ENCODE data around the gene SUN3.
"Not testable (repeated sequence)": the region's sequence is repeated elsewhere in the genome, so short reads cannot be mapped to it uniquely, and the experiment has no call there.

The SUN3 gene

DNA sequence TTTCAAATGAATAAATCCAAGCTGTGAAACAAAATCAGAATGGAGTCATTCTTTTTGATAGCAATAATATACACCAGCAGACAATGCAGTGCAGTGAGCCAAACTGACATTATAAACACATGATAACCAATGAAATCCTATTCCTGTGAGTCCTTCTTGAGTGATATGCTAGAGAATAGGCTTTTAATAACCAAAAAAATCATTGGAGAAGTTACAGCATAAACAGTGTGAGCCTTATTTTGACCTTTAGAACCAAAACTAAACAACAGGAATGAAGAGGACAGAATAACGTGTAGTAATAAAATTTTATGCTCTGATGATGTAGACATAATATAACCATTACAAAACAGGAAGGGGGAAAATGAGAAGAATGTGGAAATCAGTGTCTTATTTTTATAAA, 58.1 kb downstream of the SUN3 start:
- DNase-seq, result no peak

DNA sequence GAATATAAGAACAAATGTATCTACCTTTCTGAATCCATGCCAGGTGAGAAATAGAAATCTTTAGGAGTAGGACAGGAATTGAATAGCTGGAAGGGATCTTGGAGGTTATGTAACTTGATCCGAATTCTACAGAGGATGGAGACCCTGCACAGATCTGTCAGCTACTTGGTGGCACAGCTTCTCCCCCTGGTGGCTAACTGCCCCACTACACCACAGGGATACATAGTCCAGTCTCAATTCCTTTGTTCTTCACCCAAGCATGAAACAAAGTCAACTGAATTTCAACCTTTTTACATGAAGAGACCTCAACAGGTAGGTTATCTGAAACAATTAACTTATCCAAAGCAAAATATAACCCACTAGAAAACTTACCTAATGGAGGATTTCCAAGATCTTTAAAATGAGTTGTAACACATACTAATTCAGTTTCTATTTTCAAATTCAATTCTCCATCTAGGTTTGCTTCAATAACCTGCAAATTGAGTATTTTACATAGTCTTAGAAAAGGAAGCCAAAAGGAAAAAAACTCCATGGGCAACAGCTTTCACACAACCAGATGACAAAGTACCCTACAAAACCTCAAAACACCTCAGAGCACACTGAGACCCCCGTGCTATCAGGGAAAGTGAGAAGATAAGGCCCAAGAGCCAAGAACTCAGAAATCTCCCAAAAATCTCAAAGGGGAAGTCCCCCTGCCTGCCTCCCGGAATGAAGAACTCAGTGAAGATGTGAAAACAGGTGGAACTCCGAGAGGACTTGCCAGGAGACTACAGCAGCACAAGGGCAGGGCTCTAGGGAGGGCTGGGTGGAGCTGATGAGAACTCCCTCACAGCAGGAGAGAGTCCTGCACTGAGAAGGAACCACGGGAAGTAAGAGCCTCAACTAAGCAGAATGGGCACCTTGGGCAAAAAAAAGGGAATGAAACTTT, 59.8 kb downstream of the SUN3 start:
- DNase-seq, result peak; percentile 64

DNA sequence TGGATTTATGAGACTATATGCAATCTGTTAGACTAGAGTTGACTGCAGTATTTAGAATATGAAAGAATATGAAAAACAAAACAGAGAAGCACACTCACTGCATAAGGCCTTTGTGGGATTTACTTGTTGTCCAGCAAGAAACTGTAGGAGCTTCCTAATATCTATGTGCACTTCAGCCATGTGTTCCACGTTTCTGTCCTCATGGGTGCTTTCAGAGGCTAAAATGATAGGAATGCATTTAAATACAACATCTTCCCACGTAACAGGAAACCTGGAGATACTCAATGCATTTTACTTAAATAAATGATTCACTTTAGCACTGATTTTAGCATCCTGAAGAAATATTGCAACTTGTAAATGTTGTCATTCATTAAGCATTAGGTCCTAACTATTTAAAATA, 61.2 kb downstream of the SUN3 start:
- DNase-seq, result peak; percentile 18

DNA sequence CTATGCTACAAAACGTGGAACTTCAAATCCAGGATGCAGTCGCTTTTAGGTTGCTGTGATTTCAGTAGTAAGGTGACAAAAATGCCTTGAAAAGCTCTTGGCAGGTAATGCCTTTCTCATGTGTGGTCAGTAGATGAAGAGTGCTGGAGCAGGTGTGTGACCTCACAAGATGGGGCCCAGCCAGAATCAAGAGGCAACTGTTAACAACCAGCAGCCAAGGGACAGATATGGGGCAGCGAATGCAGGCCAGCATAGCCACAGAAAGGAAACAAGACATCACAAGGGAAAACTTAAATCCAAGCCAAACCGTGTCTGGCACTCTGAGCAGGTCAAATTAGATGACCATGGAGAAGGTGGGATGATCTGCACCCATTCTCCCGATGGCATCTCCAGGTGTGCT, 61.8 kb downstream of the SUN3 start:
- DNase-seq, result no peak

DNA sequence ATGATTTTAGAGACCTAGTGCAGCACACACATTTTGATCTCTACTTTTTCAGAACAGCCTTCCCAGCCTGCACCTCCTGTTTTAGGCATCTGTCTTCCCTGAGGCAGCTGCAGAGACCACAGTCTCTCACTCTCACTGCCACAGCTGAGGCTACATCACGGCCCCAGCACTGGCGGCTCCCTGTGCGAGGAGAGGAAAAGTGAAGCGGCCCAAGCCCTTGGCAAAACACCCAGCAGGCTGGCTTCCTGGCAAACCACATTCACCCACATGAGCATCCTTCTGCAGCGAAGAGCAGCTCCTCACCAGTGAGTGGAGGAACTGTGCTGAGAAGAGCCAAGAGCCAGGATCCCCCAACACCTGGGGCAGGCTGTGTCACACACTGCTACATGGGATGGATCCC, 63.5 kb downstream of the SUN3 start:
- no peak for DNase-seq

DNA sequence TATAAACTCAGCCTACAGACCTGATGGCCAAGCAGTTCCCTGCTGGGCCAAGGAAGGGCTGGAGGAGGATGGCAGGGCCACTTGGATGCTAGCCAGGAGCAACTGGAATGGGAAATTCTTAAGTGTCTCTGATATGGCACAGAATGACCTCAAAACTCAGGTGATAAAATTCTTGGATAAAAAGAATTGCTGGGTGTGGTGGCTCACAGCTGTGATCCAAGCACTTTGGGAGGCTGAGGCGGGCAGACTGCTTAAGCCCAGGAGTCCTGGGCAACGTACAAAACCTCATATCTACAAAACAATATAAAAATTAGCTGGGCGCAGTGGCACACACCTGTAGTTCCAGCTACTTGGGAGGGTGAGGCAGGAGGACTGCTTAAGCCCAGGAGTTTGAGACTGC, 66.6 kb downstream of the SUN3 start:
- DNase-seq, result no peak

DNA sequence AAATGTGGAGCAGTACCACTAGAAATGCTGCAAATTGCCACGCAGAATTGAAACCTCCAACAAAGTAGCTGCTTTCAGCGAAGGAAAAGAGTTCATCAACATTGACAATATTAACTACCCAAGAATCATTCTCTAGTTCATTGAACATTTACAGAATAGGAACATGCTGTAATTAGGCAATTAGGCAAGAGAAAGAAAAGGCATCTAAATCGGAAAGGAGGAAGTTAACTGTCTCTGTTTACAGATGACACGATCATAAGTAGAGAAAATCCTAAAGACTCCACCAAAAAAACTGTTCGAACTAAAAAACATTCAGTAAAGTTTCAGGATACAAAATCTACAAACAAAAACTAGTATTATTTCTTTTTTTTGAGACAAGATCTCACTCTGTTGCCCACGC, 71.8 kb downstream of the SUN3 start:
- DNase-seq, result no peak

DNA sequence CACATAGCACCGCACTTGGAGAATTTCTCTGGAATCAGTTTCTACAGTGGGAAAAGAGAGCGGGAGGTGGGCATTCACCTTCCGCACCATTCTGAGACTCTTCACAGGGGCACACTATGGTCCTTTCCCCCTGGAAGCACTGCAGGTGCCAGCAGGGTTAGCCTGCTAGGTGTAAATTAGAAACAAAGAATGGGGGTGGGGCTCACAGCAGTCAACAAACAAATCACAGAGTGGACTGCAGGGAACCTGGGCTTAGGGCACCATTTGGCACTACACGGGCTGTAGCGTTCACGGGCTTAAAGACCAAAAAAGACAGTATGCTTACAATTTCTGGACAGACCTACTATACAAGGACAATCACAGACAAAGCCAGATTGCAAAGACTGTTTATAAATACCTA, 72.7 kb downstream of the SUN3 start:
- DNase-seq, result no peak

DNA sequence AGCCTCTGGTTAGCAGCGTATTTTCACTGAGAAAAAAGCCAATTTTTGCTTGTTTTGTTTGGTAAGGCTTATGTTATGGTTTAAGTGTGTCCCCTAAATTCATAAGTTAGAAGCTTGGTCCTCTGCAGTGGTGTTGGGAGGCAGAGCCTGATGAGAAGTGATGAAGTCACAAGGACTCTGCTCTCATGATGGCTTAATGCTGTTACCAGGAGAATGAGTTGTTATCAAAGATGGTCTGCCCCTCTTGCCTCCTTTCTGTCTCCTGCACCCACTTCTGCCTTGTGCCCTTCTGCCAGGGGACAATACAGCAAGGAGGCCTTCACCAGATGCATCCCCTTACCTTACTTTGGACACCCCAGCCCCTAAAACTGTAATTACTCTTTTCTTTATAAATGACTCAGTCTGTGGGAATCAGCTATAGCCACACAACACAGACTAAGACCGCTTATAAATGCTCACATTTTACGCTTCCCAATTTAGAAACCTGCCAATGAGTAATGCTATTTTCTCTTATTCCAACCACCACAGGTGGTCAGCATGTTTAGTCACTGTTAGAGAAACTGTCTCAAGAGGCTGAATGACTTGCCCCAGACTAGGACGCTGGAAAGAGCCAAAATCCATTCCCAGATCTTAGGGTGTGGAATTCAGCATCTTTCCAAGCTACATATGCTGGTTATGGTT, 74.5 kb downstream of the SUN3 start:
- peak; percentile 83 for DNase-seq

DNA sequence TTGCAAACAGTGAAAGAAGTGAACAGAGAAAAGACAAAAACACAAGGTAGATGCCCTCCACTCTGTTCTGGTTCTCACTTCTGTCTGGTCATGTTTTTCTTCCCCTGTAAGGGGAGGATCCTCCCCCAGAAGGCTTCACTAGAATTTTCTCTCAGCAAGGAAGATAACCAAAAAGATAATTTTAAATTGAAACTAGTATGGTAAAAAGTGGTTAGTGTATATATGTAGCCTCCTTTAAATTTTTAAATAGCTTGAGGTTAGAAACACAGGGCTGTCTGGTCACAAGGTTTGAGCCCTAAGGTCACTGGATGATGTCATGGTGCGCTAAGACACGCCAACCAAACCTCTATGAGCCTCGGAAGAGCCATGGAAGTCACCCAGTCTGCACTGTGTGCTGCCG, 75.1 kb downstream of the SUN3 start:
- DNase-seq, result no peak

DNA sequence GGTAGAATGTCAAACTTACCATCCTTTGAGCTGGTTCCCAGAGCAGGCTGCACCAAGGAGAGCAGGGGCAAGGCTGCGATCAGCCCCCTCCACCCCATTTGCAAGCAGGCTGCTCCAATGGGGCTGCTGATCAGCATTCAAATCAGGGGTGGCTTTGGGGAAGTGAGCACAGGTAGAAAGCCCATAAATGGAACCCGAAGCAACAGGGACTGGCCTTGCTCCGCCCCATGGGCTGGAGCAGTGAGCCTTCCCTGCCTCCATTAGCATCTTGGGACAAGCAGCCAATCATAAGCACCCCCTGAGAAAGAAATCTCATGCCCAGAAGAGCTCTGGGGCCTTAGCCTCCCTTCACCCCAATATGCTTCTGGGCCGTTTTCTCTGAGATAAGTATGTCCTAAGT, 76.7 kb downstream of the SUN3 start:
- DNase-seq, result no peak

DNA sequence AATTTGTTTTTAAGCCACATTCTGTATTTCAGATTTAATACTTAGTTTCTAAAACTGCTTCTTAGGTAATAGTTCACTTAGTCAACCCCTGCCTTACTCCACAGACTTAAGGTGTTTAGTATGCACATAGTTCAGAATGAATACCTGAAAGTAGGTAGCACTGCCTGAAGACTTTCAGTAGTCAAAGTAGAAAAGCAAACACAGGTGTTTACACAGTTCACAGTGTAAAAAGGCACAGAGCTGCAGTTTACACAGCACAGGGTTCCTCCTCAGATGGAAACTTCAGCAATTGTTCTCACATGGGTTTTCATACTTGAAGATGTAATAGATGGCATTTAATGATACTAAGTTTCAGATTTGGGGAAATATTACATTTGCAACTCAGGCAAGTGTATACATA, 77.5 kb downstream of the SUN3 start:
- no peak for DNase-seq

DNA sequence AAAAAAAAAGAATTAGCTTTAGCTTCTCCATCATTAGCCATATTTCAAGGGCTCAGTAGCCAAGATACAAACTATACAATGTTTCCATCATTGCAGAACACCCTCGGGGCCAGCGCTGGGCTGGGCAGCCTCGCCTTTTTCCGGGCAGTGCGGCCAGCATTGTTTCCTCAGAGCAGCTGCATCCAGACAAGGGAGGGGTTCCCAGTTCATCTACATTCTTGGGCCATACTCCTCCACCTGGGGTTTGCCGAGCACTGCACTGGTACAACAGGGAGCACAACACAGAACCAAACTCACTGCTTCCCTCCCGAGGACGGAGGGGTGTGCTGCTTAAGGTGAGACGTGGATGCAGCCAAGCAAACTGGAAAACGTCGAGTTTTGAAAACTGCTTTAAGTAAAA, 78.2 kb downstream of the SUN3 start:
- DNase-seq, result no peak

DNA sequence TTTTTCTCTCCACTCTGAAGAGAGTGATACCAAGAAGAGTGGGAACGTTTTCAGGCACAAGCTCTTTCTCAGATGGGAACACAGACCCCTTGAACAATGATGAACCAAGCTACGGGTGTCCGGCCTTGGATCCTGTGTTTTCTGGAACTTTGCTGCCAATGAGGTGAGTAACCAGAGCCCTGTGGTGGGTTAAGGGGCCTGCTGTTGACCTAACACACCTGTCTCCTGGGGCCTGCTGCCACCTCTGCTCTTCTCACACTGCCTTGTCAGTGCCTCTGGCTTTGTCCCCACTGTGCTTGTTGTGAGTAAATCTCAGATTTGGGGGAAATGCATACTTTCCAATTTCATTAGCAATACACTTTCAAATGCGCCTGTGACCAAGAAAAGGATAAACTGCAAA, 79.2 kb downstream of the SUN3 start:
- no peak for DNase-seq

DNA sequence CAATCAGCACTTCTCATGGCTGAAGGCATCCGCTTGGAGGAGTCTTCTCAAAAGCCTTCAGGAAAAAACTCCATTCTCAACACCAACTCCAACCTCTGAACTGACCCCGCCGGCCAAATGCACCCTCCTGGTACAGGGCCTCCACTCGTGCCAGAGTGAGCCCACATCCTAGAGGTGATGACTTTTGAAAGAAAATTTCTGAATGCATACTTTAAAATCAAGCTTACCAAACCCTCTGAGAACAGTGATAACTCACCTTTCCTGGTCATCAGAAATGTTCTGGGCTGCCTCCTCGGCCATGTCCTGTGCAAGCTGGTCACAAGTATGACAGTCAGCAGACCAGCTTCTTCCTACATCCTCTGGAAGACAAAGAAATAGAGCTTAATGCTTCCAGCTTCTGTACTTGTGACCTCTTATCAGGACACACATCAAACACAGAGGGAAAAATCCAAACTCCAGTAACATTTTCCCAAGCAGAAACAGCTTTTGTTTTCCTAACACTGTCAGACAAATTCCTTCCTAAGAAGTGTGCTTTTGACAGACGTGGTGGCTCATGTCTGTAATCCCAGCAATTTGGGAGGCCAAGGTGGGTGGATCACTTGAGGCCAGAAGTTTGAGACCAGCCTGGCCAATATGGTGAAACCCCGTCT, 80.6 kb downstream of the SUN3 start, which contains the start of gene PKD1L1:
Gene PKD1L1 (minus strand): TSS at position 326 of the 650 bp plus-strand sequence. CDS start 26 bp downstream, at position 300.
- no peak for DNase-seq

DNA sequence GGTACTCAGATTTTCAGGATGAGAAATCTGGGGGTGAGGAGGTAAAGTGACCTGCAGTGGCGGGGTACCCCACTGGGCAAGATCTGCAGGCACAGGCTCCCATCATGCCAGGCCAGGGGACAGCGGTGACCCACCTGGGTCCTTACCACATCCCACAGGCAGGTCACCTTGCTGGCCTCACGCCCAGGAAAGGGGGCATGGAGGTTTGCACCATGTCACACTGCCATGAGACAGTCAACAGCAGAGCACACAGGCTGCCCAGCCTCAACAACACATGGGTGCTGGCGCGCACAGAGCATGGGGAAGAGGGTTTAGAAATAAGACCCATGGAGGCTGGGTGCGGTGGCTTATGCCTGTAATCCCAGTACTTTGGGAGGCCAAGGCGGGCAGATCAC, 81.6 kb downstream of the SUN3 start:
- DNase-seq, result no peak

DNA sequence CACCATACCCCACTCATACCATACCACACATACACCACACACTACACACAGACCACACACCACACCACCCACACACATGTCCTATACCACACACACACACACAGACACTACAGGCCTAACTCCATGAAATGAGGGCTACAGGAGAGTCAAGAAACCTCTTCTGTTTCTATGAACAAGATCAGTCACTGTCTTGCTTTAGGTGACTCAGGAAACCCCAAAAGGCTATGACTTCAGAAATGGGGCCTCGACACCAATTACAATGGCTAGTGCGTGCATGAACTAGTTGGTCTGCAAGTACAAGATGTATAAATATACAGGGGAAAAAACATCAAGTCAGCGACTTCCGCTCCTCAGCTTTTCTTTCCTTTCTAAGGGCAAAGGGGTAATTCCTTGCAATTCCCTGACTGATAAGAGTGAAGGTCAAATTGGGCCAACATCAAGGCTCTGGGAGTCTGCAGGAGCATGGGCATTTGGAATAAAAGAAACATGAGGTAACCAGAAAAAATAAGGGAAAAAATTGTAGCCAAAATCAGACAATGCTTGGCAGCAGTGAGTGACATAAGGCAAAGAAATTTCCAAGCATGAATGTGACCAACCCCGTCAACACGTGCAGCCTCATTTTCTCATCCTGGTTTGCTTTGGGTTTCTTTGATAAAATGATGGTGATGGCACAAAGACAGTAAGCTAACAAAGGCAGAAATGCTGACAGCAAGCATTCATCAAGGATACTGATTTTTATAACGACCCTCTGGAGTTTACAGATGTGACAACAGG, 82.1 kb downstream of the SUN3 start:
- DNase-seq, result no peak

DNA sequence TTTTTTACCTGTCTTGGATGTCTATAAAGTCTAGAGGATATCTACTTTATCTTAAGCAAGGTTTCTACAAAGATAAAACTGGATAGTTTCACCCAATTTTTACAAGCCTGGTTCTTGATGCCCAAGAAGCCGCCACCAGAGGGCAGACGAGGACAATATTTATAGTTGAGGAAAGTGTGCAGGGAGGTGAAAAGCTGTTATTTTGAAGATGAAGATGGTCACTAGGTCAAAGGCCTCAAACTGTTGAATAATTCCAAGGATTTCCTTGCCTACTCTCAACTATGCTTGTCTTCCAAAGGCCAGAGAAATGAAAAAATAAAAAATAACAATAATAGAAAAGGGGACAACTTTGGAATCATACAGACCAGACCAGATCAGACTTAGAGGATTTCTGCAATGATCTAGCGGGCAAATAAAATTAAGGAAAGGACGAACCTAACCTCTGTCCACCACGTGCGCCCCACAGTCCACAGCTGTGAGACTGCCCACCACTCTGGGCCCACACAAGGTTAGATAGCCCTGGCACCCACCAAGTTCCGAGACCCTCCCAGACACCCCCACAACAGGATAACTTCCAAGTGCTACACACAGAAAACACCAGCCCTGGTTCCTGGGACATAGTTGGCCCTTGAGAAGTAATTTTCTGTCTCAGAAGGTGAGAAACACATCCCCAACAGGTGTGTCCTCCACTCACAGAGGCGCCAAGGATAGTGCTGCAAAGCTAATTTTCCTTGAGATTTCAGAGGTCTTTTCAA, 83.5 kb downstream of the SUN3 start:
- peak; percentile 65 for DNase-seq

DNA sequence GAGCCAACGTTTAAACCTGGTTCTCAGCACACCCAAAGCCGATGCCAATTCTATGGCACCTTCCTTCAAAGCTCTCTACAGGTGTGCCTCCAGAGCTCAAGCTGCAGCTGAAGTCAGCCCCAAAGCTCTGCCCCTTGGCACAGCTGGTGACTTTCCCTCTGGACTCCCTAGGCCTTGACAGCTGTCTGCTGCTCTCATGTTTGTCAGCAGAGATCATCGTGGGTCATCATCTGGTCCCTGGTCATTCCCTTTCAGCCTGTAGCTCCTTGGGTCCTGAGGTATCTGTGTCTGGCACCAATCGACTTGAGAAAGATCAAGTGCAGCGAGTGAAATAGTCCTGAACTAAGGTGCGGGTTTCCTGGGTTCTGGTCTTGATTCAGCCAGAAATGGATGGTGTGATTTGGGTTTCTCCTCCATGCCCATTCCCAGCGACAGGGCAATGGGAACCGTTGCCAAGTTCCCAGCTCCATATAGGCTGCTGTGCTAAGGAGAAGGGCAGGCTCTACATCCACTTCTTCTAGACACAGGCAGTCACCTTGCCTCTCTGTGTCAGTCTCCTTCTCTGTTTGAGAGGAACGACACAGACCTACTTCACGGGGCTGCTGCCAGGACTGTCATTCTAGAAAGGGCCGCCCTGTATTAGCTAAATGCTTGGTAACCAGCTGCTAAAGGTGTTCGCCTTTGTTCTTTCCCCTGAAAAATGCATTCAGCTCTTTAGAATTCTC, 84.2 kb downstream of the SUN3 start:
- DNase-seq, result no peak

DNA sequence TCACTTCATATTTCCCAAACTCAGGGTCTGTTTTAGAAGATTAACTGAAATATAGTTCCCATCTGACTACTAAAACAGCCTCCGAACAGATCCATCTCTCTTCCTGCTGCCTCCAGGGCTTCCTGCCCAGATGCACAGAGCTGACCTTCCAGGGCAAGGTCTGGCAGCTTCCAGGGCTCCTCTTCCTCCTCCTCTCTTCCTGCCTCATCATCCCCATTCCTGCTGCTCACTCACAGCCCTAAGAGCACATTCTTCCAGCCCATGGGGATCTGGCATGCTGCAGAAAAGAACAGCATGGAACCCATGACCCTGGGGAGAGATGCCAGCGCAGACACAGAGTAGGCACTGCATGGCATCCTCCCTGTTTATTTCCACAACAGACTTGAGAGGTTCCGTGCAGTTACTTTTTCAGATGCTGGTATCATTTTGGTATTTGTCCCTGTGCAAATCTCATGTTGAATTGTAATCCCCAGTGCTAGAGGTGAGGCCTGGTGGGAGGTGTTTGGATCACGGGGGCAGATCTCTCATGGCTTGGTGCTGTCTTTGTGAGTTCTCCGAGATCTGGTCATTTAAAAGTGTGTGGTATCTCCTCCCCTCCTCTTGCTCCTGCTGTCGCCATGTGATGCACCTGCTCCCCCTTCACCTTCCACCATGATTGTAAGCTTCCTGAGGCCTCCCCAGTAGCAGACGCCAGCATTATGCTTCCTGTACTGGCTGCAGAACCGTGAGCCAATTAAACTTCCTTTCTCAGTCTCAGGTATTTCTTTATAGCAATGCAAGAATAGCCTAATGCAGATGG, 85.0 kb downstream of the SUN3 start:
- no peak for DNase-seq

DNA sequence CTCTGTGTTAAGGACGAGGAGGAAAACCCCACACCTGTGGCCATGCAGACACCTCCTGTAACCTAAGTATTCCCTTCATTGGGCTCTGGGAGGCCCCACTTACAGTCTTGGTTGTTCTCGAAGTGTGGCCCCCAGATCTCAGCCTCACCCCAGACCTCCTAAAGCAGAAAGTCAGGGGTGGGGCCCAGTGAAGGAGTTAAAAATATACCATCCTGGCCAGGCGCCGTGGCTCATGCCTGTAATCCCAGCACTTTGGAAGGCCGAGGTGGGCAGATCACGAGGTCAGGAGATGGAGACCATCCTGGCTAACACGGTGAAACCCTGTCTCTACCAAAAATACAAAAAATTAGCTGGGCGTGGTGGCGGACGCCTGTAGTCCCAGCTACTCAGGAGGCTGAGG, 86.3 kb downstream of the SUN3 start:
- DNase-seq, result not testable (repeated sequence)
